GM21619 (cell line): ENCODE measurements around the gene STXBP3.

Source experiments
- ATAC-seq: cut with Tn5 transposase; IDR thresholded peaks from one replicate; pipeline ENCODE4 v1.9.1; 2021; ENCODE audit not compliant: unreplicated experiment

STXBP3 gene

GRCh38 chr1:108842525-108843181 lies 96.2 kb downstream of the STXBP3 start:
- no peak for ATAC-seq

- no peak for ATAC-seq
These were observed 97.1 kb downstream of the STXBP3 start for GRCh38 chr1:108843390-108844137.

- ATAC-seq: no peak
These were observed 99.0 kb downstream of the STXBP3 start for GRCh38 chr1:108845446-108845845.

- no peak for ATAC-seq
These were observed 99.5 kb downstream of the STXBP3 start for GRCh38 chr1:108845991-108846390.

- ATAC-seq: no peak
These were observed 101.0 kb downstream of the STXBP3 start for GRCh38 chr1:108847494-108847893.

GRCh38 chr1:108848806-108849205 lies 102.3 kb downstream of the STXBP3 start:
- ATAC-seq: no peak

- no peak for ATAC-seq
These were observed 104.5 kb downstream of the STXBP3 start for GRCh38 chr1:108850929-108851328.

GRCh38 chr1:108851567-108851966 lies 105.1 kb downstream of the STXBP3 start:
- no peak for ATAC-seq

- no peak for ATAC-seq
These were observed 105.9 kb downstream of the STXBP3 start for GRCh38 chr1:108852221-108852975.

- no peak for ATAC-seq
These were observed 107.9 kb downstream of the STXBP3 start for GRCh38 chr1:108854221-108855019.

- no peak for ATAC-seq
These were observed 110.5 kb downstream of the STXBP3 start, which contains the start of gene AKNAD1 for GRCh38 chr1:108856994-108857393. Gene AKNAD1, minus strand, starts transcription at chr1:108857094. Its CDS starts 4,430 bp downstream, at chr1:108852664.

- ATAC-seq: no peak
These were observed 111.9 kb downstream of the STXBP3 start for GRCh38 chr1:108858230-108858950.
